CD4-positive, alpha-beta T cell treated with Interleukin-17A for 4 hours (primary cell): Measurements from ENCODE around the gene BAHCC1.

Experiments
- DNase-seq: peaks from one replicate; pipeline ENCODE4 v3.0.0-alpha.2; 2020; ENCODE audit warnings: mixed read lengths

The BAHCC1 gene

DNA sequence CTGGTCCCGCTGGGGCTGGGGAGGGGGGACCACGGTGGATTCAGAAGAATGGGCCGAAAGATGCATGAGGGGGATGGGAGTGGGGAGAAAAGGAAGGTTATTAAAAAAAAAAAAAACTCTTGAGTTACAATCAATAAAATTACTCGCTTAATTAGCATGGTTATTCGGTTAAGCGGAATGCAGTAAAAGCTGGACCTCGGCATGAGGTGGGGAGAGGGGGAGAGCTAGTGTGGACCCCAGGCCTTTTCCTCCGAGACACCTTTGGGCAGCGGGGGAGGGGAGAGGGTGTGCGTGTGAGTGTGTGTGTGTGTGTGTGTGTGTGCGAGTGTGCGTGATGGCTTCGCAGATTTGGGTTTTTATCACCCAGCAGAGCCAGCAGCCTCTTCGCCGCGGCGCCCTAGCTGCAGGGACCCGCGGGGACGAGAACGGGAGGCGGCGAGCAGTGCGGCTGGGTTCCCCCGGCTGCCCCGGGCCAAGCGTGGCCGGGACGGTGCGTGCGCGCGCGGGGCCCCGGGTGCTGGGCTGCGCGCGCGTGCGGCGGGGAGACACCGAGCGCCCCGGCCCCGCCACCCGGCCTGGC, 3.7 kb downstream of the BAHCC1 start:
- no peak for DNase-seq

- peak; percentile 21 for DNase-seq
Measured at GRCh38 chr17:81399481-81400153, 4.4 kb downstream of the BAHCC1 start.

DNA sequence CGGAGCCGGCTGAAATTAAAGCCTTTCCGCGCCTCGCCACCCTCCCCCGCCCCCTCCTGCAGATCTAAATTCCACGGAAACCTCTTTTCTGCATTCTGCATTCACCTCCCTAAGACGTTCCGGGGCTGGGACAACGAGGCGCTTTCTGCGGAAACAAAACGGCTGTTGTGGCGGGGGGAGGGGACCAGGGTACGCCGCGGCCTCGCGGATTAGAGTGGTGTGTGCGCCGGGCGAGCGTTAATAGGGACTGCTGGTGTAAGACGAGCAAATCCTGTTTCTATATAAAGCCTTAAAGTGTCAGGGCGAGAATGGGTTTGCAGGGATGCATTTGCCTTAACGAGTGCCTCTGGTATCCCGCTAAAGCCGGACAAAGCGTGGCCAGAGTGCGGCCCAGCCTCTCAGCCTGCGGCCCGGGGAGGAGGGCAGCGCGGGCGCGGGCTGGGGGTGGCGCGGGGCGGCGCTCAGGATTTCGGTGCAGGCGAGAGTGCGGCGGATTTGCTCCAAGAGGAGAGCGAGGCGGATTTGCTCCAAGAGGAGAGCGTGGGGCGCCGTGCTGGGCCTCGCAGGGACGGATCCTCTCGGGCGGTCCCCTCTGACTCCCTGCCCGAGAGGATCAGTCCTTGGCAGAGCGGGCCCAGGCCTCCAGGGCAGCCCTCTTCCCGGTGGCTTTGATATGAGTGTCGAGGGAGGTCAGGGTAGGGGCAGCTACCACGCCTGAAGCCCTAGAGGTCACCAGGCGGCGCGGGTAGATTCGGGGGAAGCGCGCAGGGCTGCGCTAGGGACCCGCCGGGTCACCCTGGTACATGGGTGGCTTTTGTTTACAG, 5.1 kb downstream of the BAHCC1 start:
- peak; percentile 37 for DNase-seq

- no peak for DNase-seq
Measured at GRCh38 chr17:81400996-81401722, 5.9 kb downstream of the BAHCC1 start.

- DNase-seq = no peak
Measured at GRCh38 chr17:81401723-81402529, 6.7 kb downstream of the BAHCC1 start.

GRCh38 chr17:81402530-81402941, 7.3 kb downstream of the BAHCC1 start:
- DNase-seq = no peak

DNA sequence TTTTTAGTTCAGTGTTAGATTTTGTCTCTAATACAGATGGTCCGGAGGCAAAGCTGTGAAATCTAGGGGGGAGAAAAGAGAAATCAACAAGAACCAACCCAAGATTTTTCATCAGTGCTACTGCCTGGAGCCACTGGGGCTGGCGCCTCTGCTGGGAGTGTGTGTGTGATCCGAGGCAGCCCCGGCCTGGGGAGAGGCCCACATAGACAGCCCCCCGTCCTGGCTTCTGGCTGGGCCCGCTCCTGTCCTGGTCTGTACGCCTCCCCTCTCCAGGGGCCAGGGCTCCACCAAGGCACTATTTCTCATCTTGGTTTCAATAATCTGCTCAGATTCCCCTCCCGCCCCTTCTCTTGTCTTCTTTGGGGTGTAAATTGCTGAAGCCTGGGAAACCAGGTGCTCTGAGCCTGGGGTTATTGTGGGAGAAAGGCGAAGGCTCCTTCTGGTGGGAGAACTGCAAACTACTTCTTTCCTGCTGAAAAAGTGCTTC, 7.8 kb downstream of the BAHCC1 start:
- DNase-seq = no peak

DNA sequence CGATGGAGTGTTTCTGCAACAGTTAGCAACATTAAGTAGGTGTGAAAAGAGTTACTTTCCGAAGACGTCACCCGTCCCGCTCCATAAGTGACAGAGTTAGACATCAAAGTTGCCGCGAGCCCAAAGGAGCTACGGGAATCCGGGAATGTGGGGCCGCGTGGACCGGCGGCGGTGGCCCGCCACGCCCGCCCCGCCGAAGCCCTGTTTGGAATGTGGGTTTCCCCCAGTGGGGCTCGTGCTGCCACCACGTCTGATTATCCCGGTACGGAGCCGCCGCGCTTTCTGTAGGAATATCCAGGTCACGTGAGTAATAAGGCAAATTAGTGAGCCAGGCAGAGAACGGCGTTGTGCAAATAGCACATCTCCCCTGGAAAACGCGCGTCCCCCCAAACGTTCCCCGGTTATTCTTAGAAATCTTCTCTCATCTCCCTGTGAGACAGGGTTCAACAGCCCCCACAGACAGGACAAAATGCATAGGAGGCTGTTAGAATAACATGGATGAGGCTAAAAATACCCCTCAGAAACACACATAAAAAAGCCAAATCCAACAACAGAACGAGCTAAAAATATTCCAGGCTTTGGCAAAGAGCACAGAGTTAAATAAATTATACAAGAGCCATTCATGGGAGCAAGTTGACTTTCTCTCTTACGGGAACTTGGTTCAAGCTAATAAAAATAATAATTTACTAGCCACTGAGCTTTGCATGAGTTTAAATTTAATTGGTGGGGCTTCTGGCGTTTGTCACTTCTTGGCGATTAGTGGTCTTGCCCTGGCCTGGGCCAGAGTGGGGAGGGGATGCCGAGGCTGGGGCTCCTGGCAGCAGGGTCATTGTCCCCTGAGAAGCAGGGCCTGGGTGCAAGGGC, 8.6 kb downstream of the BAHCC1 start:
- no peak for DNase-seq

DNA sequence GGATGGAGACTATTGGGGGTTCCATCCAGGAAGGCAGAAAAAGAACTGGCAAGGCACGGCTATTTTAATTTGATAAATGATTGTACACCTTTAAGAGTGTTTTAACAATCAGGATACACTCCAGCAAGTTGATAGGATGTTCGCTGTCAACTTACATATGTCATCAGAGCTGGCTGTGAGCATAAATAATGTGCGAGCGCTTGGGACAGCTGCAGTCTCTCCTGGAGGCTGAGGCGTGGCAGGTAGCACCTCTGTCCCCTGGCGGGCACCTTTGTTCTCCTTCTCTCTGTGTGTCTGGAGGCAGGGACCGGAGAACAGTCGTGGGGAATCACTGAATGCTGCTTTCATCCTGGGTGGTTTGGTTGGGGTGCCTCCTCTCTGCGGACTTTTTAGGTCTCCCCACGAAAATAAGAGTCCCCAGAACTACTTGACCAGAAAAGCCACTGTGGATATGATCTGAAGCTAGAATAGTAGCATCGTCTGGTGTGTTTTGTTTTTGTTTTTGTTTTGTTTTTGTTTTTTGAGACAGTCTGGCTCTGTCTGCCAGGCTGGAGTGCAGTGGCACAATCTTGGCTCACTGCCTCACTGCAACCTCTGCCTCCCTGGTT, 9.4 kb downstream of the BAHCC1 start:
- no peak for DNase-seq

GRCh38 chr17:81405411-81405872, 10.2 kb downstream of the BAHCC1 start:
- DNase-seq = no peak

DNA sequence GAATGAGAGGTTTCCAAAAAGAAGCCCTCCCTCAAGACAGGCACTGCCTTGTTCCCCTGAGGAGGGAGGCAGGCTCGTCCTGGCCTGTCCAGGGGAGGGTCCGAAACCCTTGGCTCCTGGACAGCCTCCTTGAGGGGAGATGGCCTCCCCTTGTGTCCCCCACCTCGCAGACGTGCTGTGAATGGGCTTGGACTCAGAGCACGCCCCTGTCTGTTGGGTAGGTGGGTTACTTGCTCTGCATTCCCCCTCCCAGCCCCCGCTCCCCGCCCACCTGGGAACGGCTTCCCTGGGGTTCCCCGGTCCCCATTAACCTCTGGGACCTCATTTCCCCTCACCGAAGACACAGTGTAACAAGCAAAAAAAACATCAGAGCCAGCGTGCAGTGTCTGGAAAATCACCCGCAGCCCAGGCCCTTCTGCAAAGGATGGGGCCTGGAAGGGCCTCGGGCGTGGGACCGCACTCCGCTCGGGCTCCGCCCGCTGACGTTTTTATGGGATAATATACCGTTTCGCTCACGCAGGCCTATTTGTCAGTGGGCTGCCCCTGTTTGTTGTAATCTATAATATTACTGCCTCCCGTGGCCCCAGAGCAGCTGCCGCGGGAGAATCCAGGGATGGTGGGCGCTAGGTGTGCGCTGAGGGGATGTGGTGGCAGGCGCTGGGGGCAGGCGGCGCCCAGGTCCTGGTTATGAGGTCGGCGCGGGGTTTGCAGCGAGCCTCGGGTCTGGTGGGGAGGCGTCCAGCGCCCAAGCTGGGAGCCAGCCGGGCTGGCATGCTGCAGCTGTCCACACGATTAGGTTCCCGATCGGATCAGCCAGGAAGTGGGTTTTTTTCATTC, 11.1 kb downstream of the BAHCC1 start:
- no peak for DNase-seq

GRCh38 chr17:81408049-81408448, 12.8 kb downstream of the BAHCC1 start:
- DNase-seq = no peak

GRCh38 chr17:81409190-81409935, 14.1 kb downstream of the BAHCC1 start:
- no peak for DNase-seq

GRCh38 chr17:81410852-81411251, 15.6 kb downstream of the BAHCC1 start:
- no peak for DNase-seq

DNA sequence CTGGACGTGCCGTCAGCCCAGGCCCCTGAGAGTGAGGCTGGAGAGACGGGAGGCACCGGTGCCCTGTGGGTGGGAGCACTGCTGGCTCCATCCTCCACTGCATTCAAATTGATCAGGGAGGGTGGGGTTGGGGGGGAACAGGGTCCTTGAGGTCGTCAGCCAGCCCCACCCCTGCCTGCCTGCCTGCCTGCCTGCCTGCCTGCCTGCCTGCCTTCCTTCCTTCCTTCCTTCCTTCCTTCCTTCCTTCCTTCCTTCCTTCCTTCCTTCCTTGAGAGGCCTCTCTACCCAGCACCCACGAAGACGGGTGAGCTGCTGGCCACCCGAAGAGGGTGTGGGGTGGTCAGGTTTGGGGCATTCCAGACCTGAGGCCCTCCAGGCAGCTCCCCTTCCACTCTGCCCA, 16.0 kb downstream of the BAHCC1 start:
- no peak for DNase-seq

GRCh38 chr17:81412490-81413093, 17.3 kb downstream of the BAHCC1 start:
- peak; percentile 66 for DNase-seq

DNA sequence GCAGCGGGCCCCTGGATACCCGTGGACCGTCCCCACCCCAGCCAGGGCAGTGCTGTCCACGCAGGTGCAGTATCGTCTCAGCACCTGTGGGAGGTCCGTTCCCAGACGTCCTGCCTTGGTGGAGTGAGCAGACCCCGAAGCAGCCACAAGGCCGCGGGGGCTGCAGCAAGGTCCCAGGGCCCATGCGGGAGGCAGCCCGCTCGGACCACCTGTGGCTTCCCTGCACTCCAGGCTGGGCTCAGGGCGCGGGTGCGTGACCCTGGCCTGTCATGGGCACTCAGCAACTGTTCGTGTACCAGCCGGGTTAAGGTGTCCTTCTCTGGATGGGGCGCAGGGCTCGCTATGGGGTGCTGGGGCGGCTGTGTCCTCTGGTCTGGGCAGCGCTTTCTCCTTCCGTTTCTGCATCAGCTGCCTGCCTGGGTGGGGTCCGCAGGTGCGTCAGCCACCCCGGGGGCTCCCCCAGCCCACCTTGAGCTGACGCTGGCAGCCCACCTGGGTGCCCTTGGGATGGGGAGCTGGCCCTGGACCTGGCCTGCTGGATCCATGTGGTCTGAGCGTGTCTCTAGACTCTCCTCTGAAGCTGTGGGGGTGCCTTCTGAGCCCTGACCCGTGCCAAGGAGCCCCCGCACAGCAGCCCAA, 18.4 kb downstream of the BAHCC1 start:
- no peak for DNase-seq
